GM12875 (cell line): ENCODE measurements around the gene AGAP3.

Source experiments
- H3K4me3 ChIP-seq: one replicate; pipeline ENCODE4 v1.5.1; 2011; ENCODE audit warnings: low read depth, low read length, control low read depth
- TF ChIP-seq, protein P1 (sequence below): IDR thresholded peaks from 2 replicates; pipeline ENCODE4 v1.5.1; 2011; ENCODE audit warnings: low read depth, mild to moderate bottlenecking, control low read depth, inconsistent platforms, low read length, moderate library complexity, borderline replicate concordance; ENCODE audit not compliant: insufficient read depth

AGAP3 gene

DNA sequence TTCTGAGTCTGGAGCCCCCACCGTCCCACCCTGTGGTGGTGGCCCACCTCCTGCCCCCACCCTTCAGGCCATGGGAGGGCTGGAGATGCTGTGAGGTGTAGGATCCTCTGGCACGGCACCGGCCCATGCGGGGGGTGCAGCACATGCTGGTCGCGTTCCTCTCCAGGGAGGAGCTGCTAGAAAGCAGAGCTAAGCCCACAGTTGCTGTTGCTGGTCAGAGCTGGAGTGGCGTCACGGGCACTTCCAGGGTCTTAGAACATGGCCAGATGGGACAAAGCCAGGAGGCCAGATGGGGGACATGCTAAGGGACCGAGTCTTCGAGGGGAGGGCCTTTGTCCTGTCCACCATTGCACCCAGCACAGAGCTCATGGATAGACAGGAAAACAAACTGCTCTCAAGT, 21.6 kb downstream of the AGAP3 start:
- H3K4me3 ChIP-seq = no peak overlapping the region
- TF ChIP-seq, protein P1, sequence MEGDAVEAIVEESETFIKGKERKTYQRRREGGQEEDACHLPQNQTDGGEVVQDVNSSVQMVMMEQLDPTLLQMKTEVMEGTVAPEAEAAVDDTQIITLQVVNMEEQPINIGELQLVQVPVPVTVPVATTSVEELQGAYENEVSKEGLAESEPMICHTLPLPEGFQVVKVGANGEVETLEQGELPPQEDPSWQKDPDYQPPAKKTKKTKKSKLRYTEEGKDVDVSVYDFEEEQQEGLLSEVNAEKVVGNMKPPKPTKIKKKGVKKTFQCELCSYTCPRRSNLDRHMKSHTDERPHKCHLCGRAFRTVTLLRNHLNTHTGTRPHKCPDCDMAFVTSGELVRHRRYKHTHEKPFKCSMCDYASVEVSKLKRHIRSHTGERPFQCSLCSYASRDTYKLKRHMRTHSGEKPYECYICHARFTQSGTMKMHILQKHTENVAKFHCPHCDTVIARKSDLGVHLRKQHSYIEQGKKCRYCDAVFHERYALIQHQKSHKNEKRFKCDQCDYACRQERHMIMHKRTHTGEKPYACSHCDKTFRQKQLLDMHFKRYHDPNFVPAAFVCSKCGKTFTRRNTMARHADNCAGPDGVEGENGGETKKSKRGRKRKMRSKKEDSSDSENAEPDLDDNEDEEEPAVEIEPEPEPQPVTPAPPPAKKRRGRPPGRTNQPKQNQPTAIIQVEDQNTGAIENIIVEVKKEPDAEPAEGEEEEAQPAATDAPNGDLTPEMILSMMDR = no peak

DNA sequence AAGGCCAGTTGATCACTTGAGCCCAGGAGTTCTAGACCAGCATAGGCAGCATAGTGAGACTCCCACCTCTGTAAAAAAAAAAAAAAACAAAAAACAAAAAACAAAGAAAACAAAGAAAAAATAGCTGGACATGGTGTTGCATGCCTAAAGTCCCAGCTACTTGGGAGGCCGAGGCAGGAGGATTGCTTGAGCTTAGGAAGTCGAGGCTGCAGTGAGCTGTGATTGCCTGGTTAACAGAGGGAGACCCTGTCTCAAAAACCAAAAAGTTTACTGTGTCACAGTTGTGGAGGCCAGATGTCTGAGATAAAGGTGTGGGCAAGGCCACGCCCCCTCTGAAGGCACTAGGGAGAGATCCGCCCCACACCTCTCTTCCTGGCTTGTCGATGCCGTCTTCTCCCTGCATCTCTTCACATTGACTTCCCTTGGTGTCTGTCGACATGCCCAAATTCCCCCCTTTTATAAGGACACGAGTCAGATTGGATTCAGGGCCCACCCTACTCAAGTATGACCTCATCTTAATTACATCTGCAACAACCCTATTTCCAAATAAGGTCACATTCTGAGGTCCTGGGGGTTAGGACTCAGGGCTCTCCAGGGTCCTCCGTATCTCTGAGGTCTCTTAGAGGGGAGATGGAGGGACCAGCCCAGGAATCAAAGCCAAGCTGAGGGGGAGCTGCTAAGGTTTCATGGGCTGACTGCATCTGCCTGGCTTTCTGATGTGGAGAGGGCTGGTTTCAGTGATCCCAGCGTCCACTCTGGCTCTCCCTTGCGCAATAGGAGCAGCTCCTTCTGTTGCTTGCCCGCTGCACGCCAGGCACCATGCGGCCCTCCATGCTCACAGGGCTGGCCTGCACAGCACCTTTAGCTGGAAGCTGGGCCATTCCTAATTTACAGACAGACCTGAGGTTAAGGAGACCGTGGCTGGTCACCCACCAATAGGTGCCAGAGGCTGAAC, 23.1 kb downstream of the AGAP3 start:
- H3K4me3 ChIP-seq = no peak overlapping the region
- TF ChIP-seq, protein P1 = no peak

DNA sequence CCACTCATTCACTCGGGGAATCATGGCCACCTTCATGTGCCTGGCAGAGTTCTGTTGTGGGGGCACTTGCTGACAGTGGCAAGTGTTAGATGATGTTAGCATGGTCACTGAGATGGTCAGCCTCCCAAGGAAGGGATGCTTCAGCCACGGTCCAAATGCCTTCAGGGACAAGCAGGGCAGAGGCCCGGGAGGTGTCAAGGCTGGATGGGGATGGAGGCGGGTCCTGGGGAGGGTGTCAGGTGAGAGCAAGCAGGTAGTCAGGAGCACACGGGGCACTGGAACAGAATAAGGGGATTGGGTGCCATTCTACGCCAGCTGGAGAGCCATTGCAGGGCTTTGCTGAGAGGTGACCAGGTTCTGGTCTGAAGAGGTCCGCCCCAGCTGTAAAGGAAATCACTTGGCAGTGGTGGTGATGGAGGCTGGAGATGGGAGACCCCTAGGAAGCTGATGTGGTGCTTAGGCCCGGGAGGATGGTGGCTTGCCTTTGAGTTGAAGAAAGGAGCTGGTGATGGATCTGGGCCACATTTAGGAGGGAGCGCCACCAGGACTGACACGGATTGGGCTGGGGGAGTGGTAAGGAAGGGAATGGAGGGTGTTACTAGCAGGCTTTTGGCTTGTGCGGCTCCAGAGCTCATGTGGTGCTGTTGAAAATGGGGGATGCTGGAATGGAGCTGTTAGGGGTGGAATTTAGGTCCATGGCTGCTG, 24.1 kb downstream of the AGAP3 start:
- H3K4me3 ChIP-seq = no peak overlapping the region
- TF ChIP-seq, protein P1 = no peak

DNA sequence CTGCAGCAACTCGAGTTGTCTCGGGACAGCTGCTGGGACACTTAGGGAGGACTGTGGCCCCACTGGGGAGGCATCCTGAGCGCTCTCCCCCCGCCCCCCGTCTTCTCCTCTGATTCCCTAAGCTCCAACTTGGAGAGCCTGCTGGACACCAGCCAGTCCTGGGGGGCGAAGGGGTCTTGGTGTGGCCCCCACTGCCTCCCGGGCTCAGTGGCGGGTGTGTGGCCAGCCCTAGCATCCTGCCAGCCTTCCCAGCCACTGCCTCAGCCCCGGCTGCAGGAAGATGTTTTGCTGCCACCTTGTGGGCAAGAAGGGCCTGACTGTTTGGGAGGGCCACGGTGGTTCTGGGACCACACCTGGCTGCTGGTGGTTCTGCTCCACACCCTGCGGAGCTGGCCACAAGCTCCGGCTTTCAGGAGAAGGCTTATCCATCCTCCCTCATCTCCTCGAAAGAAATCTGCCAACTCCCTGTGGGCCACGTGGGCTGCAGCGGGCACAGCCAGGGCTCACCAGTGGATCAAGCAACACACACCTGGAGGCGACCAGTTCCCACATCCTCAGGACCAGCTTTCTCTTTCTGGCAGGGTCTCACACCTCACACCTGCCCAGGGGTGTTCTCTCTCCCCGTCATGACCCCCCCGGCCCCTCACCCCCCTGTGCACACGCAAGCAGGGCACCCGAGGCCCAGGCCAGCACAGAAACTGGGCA, 24.8 kb downstream of the AGAP3 start:
- TF ChIP-seq, protein P1 = peak; percentile 91
- no peak overlapping the region for H3K4me3 ChIP-seq

DNA sequence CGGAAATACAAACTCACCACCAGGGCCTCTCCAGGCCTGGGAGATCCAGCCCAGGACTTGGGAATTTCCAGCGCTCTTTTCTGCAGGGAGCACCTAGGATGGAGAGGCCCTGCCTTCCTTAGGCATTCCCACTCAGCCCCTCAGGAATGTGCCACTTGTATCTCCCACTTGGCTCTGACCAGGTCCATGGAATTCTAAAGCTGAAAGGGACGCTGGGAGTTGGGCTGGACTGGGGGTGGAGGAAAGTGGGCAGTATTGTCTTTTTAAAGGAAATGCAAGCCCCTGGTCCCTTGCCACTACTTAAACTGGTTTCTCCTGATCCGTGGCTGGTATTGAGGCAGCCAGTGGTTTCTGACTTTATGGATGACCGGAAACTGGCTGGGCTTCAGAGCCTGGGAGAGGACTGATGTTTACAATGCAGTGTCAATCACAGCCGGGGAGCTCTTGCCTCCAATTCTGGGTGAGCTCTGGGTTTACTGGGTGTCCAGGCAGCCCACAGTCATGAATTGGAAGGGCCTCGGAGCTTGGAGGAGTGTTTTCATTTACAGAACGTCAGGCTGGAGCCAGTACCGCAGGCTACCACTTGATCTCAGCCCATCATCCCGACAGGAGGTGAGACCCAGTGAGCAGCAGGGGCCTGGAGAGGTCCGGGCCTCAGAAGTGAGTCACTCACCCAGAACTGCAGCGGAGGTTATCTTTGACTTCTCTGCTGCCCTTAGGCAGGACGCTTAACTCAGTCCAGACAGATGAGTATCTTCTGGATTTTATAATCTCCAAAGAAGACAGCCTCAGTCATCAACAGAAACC, 27.3 kb downstream of the AGAP3 start:
- TF ChIP-seq, protein P1 = no peak
- H3K4me3 ChIP-seq = no peak overlapping the region
